GM19468 (cell line): ENCODE data around the gene CARMIL1.

Experiments
- ATAC-seq: cut with Tn5 transposase; IDR thresholded peaks from one replicate; pipeline ENCODE4 v1.9.1; 2021; ENCODE audit warnings: mild to moderate bottlenecking, moderate library complexity, moderate number of reproducible peaks; ENCODE audit not compliant: unreplicated experiment; ENCODE audit errors: extremely low read depth

CARMIL1 gene

GRCh38 chr6:25659633-25660368 is 380.6 kb downstream of the CARMIL1 start:
- no peak for ATAC-seq

- ATAC-seq = no peak
Observed at GRCh38 chr6:25660512-25660911, 381.3 kb downstream of the CARMIL1 start.

- ATAC-seq = no peak
Observed at GRCh38 chr6:25661129-25661779, 382.1 kb downstream of the CARMIL1 start.

GRCh38 chr6:25665455-25665854 is 386.3 kb downstream of the CARMIL1 start:
- no peak for ATAC-seq

- ATAC-seq = no peak
Observed at GRCh38 chr6:25669413-25669812, 390.2 kb downstream of the CARMIL1 start.
